Vagina (tissue), 2 donors: Measurements from ENCODE around the gene CYFIP1. TPM values are rescaled to one million over a fixed set of nuclear protein-coding genes. Genes with fewer than 3 reads are reported as not detected.

Source experiments
- DNase-seq, 2 donors: peaks; one replicate each; pipeline ENCODE4 v3.0.0-alpha.2; 2017; ENCODE audit errors: extremely low spot score in 2 of 2
- H3K27ac ChIP-seq: fragments of 200-600 bp; sonication (generic); one replicate; pipeline ENCODE4 v1.5.1; 2019
- H3K27me3 ChIP-seq: fragments of 200-600 bp; sonication (generic); one replicate; pipeline ENCODE4 v1.5.1; 2019
- H3K36me3 ChIP-seq, 2 donors: fragments of 200-600 bp; sonication (generic); one replicate each; pipeline ENCODE4 v1.5.1; 2017 to 2019
- H3K4me1 ChIP-seq: fragments of 200-600 bp; sonication (generic); one replicate; pipeline ENCODE4 v1.5.1; 2019
- H3K4me3 ChIP-seq, 2 donors: fragments of 200-600 bp; sonication (generic); 1 replicate in 1 of 2; 2 replicates in 1 of 2; pipeline ENCODE4 v1.5.1; 2016 to 2019
- H3K9me3 ChIP-seq: fragments of 200-600 bp; sonication (generic); one replicate; pipeline ENCODE4 v1.5.1; 2019
- POLR2A ChIP-seq, 2 donors: fragments of 450-650 bp; IDR thresholded peaks; one replicate each; pipeline ENCODE4 v1.6.1; 2017; ENCODE audit warnings: antibody characterized with exemption in 2 of 2, mild to moderate bottlenecking in 2 of 2, moderate library complexity in 2 of 2
- POLR2AphosphoS5 ChIP-seq, 2 donors: sonication (generic); formaldehyde crosslinking; IDR thresholded peaks; one replicate each; pipeline ENCODE4 v1.9.0; 2017; ENCODE audit warnings: antibody characterized with exemption in 2 of 2, mild to moderate bottlenecking in 2 of 2, low read depth in 1 of 2; ENCODE audit not compliant: insufficient read depth in 1 of 2
- intact Hi-C: fragments of 100-400 bp; cut with DNase I; formaldehyde crosslinking; loops from one replicate; pipeline ENCODE4 v1.15.1; 2023
- total RNA-seq: library from RNA; depleted of rRNA; stranded (reverse); fragments of >200 nt; gene quantifications from one replicate; pipeline ENCODE4 v1.2.3, GENCODE V29; 2016
- TF ChIP-seq, protein P1 (sequence below), 3 experiments: fragments of 450-650 bp in 2 of 3; fragments of 200-600 bp in 1 of 3; sonication (generic) in 1 of 3; IDR thresholded peaks; one replicate each; pipeline ENCODE4 v1.5.1; 2017 to 2019; ENCODE audit warnings: antibody characterized with exemption in 3 of 3, mild to moderate bottlenecking in 2 of 3, moderate library complexity in 2 of 3

Gene CYFIP1
- total RNA-seq, 1 donor from 2014 or later, result 101 TPM

DNA sequence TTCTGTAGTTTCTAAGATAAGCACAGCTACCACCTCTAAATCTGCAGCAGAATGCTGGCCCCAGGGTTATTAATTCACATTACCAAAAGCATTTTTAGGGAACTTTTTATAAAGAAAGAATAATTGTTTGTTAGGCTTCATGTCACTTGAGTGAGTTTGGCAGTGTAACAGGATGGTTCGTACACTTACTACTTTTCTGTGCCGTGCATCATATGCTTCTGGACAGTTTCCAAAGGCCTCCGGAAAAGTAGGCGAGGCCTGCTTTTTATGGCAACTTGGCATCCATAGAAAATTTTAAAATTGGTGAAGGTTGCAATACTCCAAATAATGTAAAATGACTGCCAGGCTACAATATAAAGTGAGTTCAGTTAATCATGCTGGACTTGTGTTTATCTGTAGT, 111.7 kb downstream of the CYFIP1 start:
- TF ChIP-seq, protein P1, sequence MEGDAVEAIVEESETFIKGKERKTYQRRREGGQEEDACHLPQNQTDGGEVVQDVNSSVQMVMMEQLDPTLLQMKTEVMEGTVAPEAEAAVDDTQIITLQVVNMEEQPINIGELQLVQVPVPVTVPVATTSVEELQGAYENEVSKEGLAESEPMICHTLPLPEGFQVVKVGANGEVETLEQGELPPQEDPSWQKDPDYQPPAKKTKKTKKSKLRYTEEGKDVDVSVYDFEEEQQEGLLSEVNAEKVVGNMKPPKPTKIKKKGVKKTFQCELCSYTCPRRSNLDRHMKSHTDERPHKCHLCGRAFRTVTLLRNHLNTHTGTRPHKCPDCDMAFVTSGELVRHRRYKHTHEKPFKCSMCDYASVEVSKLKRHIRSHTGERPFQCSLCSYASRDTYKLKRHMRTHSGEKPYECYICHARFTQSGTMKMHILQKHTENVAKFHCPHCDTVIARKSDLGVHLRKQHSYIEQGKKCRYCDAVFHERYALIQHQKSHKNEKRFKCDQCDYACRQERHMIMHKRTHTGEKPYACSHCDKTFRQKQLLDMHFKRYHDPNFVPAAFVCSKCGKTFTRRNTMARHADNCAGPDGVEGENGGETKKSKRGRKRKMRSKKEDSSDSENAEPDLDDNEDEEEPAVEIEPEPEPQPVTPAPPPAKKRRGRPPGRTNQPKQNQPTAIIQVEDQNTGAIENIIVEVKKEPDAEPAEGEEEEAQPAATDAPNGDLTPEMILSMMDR (IDR thresholded peaks at IDR 0.05), result no peak
- TF ChIP-seq POLR2A (IDR thresholded peaks at IDR 0.05) (no peak), POLR2AphosphoS5 (IDR thresholded peaks at IDR 0.05; ENCODE audit: insufficient read depth in 1 of 2, low read depth in 1 of 2) (no peak)
- H3K4me1 ChIP-seq, result no peaks in the 10 kb centered on the region
- intact Hi-C loops, result no loop called here
- H3K9me3 ChIP-seq, result no peaks in the 10 kb centered on the region
- H3K27ac ChIP-seq, result no peak overlapping the region
- H3K4me3 ChIP-seq, result no peak overlapping the region
- DNase-seq, result no peak
- H3K27me3 ChIP-seq, result no peaks in the 10 kb centered on the region
- peaks cover 3 to 87% of the 10 kb centered on the region in 2 donors for H3K36me3 ChIP-seq

DNA sequence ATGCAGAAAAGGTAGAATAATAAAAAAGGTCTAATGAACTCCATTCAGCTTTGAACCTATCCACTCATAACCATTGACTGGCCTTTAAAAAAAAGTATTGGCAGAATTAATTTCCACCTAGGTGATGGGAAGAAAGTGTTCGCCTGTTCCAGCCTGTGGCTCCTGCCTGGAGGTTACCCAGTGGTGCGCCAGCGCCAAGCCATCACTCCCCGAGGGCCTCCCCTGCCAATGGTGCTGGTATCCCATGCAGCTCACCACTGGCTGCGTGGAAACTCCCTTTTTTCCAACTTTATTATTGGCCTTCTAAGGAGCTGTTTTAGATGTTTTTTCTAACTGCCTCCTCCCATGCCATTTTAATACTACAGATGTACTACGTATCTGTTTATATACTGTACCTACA, 112.3 kb downstream of the CYFIP1 start:
- TF ChIP-seq POLR2AphosphoS5 (IDR thresholded peaks at IDR 0.05; ENCODE audit: insufficient read depth in 1 of 2, low read depth in 1 of 2) (no peak), POLR2A (IDR thresholded peaks at IDR 0.05) (no peak)
- TF ChIP-seq, protein P1 (IDR thresholded peaks at IDR 0.05), result no peak
- Histone ChIP-seq H3K36me3 (peaks cover 3 to 87% of the 10 kb centered on the region in 2 donors), H3K9me3 (no peaks in the 10 kb centered on the region), H3K4me1 (no peaks in the 10 kb centered on the region), H3K4me3 (no peak overlapping the region), H3K27me3 (no peaks in the 10 kb centered on the region), H3K27ac (no peak overlapping the region)
- DNase-seq, result no peak
- intact Hi-C loops, result no loop called here

GRCh38 chr15:22866079-22866478, 114.1 kb downstream of the CYFIP1 start:
- intact Hi-C loops, result no loop called here
- H3K4me3 ChIP-seq, result no peak overlapping the region
- H3K27me3 ChIP-seq, result no peaks in the 10 kb centered on the region
- TF ChIP-seq, protein P1 (IDR thresholded peaks at IDR 0.05), result no peak
- no peak for TF ChIP-seq POLR2AphosphoS5 (IDR thresholded peaks at IDR 0.05; ENCODE audit: insufficient read depth in 1 of 2, low read depth in 1 of 2)
- no peak for TF ChIP-seq POLR2A (IDR thresholded peaks at IDR 0.05)
- H3K36me3 ChIP-seq, result peaks cover 3 to 77% of the 10 kb centered on the region in 2 donors
- no peaks in the 10 kb centered on the region for H3K9me3 ChIP-seq
- H3K4me1 ChIP-seq, result no peaks in the 10 kb centered on the region
- H3K27ac ChIP-seq, result no peak overlapping the region
- no peak for DNase-seq

DNA sequence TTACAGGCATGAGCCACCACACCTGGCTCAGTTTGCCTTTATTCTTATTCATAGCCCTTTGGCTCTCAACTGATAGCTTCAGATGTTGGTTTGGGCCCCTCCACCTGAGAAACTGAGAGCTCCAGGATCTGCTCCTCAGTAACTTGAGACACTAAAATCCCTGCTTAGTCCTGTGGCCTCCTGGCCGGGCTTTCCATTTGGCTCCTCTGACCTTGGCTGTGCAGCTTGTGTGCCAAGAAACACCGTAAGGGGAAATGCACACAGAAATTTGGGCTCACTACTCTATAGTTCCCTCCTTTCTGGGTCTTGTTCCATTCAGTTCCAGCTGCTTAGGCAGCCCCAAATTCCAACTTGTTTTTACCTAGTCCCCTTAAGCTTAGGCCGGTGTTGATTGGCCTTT, 116.8 kb downstream of the CYFIP1 start:
- Histone ChIP-seq H3K4me3 (no peak overlapping the region), H3K27me3 (no peaks in the 10 kb centered on the region), H3K36me3 (peaks cover 0 to 66% of the 10 kb centered on the region in 2 donors), H3K4me1 (no peaks in the 10 kb centered on the region), H3K27ac (no peak overlapping the region), H3K9me3 (no peaks in the 10 kb centered on the region)
- TF ChIP-seq POLR2AphosphoS5 (IDR thresholded peaks at IDR 0.05; ENCODE audit: insufficient read depth in 1 of 2, low read depth in 1 of 2) (no peak), POLR2A (IDR thresholded peaks at IDR 0.05) (no peak)
- TF ChIP-seq, protein P1 (IDR thresholded peaks at IDR 0.05), result no peak
- intact Hi-C loops, result no loop called here
- DNase-seq, result no peak

DNA sequence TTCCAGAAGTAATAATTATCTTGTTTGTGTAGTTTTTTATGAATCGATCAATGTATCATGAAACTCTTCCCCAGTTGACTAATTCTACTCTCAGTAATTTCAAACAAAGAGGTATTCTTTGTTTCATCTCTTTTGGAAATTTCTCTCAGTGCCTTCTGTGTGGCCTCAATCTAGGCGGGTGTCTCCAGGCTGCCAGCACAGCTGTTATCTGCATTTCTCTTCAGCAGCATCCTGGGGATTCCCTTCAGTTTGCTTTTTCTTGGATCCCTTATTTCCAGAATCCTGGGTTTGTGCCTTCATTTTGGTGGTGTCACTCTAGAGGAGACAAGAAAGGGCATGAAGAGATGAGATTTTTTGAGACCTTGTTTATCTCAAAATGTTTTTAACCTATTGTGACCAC, 119.0 kb downstream of the CYFIP1 start:
- H3K9me3 ChIP-seq, result no peaks in the 10 kb centered on the region
- intact Hi-C loops, result no loop called here
- H3K27me3 ChIP-seq, result no peaks in the 10 kb centered on the region
- H3K4me3 ChIP-seq, result no peak overlapping the region
- no peak for DNase-seq
- no peaks in the 10 kb centered on the region for H3K4me1 ChIP-seq
- TF ChIP-seq, protein P1 (IDR thresholded peaks at IDR 0.05), result no peak
- TF ChIP-seq POLR2A (IDR thresholded peaks at IDR 0.05) (no peak), POLR2AphosphoS5 (IDR thresholded peaks at IDR 0.05; ENCODE audit: insufficient read depth in 1 of 2, low read depth in 1 of 2) (no peak)
- no peak overlapping the region for H3K27ac ChIP-seq
- peaks cover 0 to 48% of the 10 kb centered on the region in 2 donors for H3K36me3 ChIP-seq
